DND-41 (cell line): ENCODE measurements around the gene OPCML.

ENCODE experiments used
- CTCF ChIP-seq: IDR thresholded peaks from 2 replicates; pipeline ENCODE4 v1.5.1; 2012; ENCODE audit warnings: borderline replicate concordance, low read length, moderate library complexity, mild to moderate bottlenecking; ENCODE audit not compliant: poor library complexity, severe bottlenecking; ENCODE audit errors: extremely low read depth
- EZH2 ChIP-seq: IDR thresholded peaks from 3 replicates; pipeline ENCODE4 v1.6.1; 2012; ENCODE audit warnings: borderline replicate concordance, low read depth, mild to moderate bottlenecking, moderate library complexity, low read length, inconsistent platforms; ENCODE audit not compliant: severe bottlenecking

GRCh38 chr11:132680584-132680983 is 851.7 kb downstream of the OPCML start:
- TF ChIP-seq CTCF (no peak), EZH2 (no peak)
